ENCODE data around the gene HECTD4. TPM values are rescaled to one million over a fixed set of nuclear protein-coding genes. Genes with fewer than 3 reads are reported as not detected.

HECTD4 gene
- polyA plus RNA-seq, 1 donor, result 38.1 TPM

GRCh38 chr12:112380663-112381405 is 1.4 kb downstream of the HECTD4 start:
- Histone ChIP-seq H3K4me3 (ENCODE audit: low read length) (peak overlapping the region; percentile 62), H3K36me3 (ENCODE audit: control insufficient read depth, insufficient read depth, low read length) (no peaks in the 10 kb centered on the region), H3K4me1 (ENCODE audit: control insufficient read depth, insufficient read depth, low read length) (no peaks in the 10 kb centered on the region), H3K27ac (ENCODE audit: low read length) (no peak overlapping the region), H3K9me3 (ENCODE audit: control insufficient read depth, low read depth, low read length) (no peaks in the 10 kb centered on the region), H3K27me3 (ENCODE audit: control insufficient read depth, insufficient read depth, low read length) (no peaks in the 10 kb centered on the region)
- peak in 1 of 2 donors; percentile 25 for DNase-seq
- WGBS (ENCODE audit: insufficient coverage, low lambda C conversion rate), result 0% methylated on average over 2 of the region's 34 CpGs

- WGBS (ENCODE audit: insufficient coverage, low lambda C conversion rate), result no CpG with 5 or more reads among the region's 5 CpGs
- no peaks in the 10 kb centered on the region for H3K9me3 ChIP-seq (ENCODE audit: control insufficient read depth, low read depth, low read length)
- no peak overlapping the region for H3K27ac ChIP-seq (ENCODE audit: low read length)
- DNase-seq, result no peak
- H3K27me3 ChIP-seq (ENCODE audit: control insufficient read depth, insufficient read depth, low read length), result no peaks in the 10 kb centered on the region
- no peaks in the 10 kb centered on the region for H3K4me1 ChIP-seq (ENCODE audit: control insufficient read depth, insufficient read depth, low read length)
- no peak overlapping the region for H3K4me3 ChIP-seq (ENCODE audit: low read length)
- H3K36me3 ChIP-seq (ENCODE audit: control insufficient read depth, insufficient read depth, low read length), result no peaks in the 10 kb centered on the region
Measured at GRCh38 chr12:112375105-112375504, 7.1 kb downstream of the HECTD4 start.

GRCh38 chr12:112374166-112374740 is 8.0 kb downstream of the HECTD4 start:
- H3K27ac ChIP-seq (ENCODE audit: low read length), result no peak overlapping the region
- no peaks in the 10 kb centered on the region for H3K9me3 ChIP-seq (ENCODE audit: control insufficient read depth, low read depth, low read length)
- H3K4me3 ChIP-seq (ENCODE audit: low read length), result no peak overlapping the region
- no peak for DNase-seq
- no peaks in the 10 kb centered on the region for H3K27me3 ChIP-seq (ENCODE audit: control insufficient read depth, insufficient read depth, low read length)
- no peaks in the 10 kb centered on the region for H3K4me1 ChIP-seq (ENCODE audit: control insufficient read depth, insufficient read depth, low read length)
- H3K36me3 ChIP-seq (ENCODE audit: control insufficient read depth, insufficient read depth, low read length), result no peaks in the 10 kb centered on the region
- no CpG with 5 or more reads among the region's 3 CpGs for WGBS (ENCODE audit: insufficient coverage, low lambda C conversion rate)

GRCh38 chr12:112370868-112371510 is 11.2 kb downstream of the HECTD4 start:
- 100% methylated on average over 1 of the region's 8 CpGs for WGBS (ENCODE audit: insufficient coverage, low lambda C conversion rate)
- Histone ChIP-seq H3K27me3 (ENCODE audit: control insufficient read depth, insufficient read depth, low read length) (no peaks in the 10 kb centered on the region), H3K9me3 (ENCODE audit: control insufficient read depth, low read depth, low read length) (no peaks in the 10 kb centered on the region), H3K4me1 (ENCODE audit: control insufficient read depth, insufficient read depth, low read length) (no peaks in the 10 kb centered on the region), H3K36me3 (ENCODE audit: control insufficient read depth, insufficient read depth, low read length) (no peaks in the 10 kb centered on the region), H3K27ac (ENCODE audit: low read length) (no peak overlapping the region), H3K4me3 (ENCODE audit: low read length) (no peak overlapping the region)
- DNase-seq, result no peak

GRCh38 chr12:112370199-112370598 is 12.0 kb downstream of the HECTD4 start:
- Histone ChIP-seq H3K9me3 (ENCODE audit: control insufficient read depth, low read depth, low read length) (no peaks in the 10 kb centered on the region), H3K4me1 (ENCODE audit: control insufficient read depth, insufficient read depth, low read length) (no peaks in the 10 kb centered on the region), H3K36me3 (ENCODE audit: control insufficient read depth, insufficient read depth, low read length) (no peaks in the 10 kb centered on the region), H3K4me3 (ENCODE audit: low read length) (no peak overlapping the region), H3K27me3 (ENCODE audit: control insufficient read depth, insufficient read depth, low read length) (no peaks in the 10 kb centered on the region), H3K27ac (ENCODE audit: low read length) (no peak overlapping the region)
- WGBS (ENCODE audit: insufficient coverage, low lambda C conversion rate), result 71% methylated on average over 1 of the region's 1 CpG
- no peak for DNase-seq

- Histone ChIP-seq H3K4me3 (ENCODE audit: low read length) (no peak overlapping the region), H3K4me1 (ENCODE audit: control insufficient read depth, insufficient read depth, low read length) (no peaks in the 10 kb centered on the region), H3K9me3 (ENCODE audit: control insufficient read depth, low read depth, low read length) (no peaks in the 10 kb centered on the region), H3K27ac (ENCODE audit: low read length) (no peak overlapping the region), H3K27me3 (ENCODE audit: control insufficient read depth, insufficient read depth, low read length) (no peaks in the 10 kb centered on the region), H3K36me3 (ENCODE audit: control insufficient read depth, insufficient read depth, low read length) (no peaks in the 10 kb centered on the region)
- no peak for DNase-seq
- WGBS (ENCODE audit: insufficient coverage, low lambda C conversion rate), result no CpG with 5 or more reads among the region's 6 CpGs
Measured at GRCh38 chr12:112368856-112369255, 13.4 kb downstream of the HECTD4 start.

- H3K4me3 ChIP-seq (ENCODE audit: low read length), result no peak overlapping the region
- DNase-seq, result no peak
- no peaks in the 10 kb centered on the region for H3K36me3 ChIP-seq (ENCODE audit: control insufficient read depth, insufficient read depth, low read length)
- H3K27ac ChIP-seq (ENCODE audit: low read length), result no peak overlapping the region
- no peaks in the 10 kb centered on the region for H3K27me3 ChIP-seq (ENCODE audit: control insufficient read depth, insufficient read depth, low read length)
- 84% methylated on average over 2 of the region's 3 CpGs for WGBS (ENCODE audit: insufficient coverage, low lambda C conversion rate)
- H3K4me1 ChIP-seq (ENCODE audit: control insufficient read depth, insufficient read depth, low read length), result no peaks in the 10 kb centered on the region
- no peaks in the 10 kb centered on the region for H3K9me3 ChIP-seq (ENCODE audit: control insufficient read depth, low read depth, low read length)
Measured at GRCh38 chr12:112367965-112368364, 14.3 kb downstream of the HECTD4 start.

- no peak overlapping the region for H3K27ac ChIP-seq (ENCODE audit: low read length)
- no peaks in the 10 kb centered on the region for H3K4me1 ChIP-seq (ENCODE audit: control insufficient read depth, insufficient read depth, low read length)
- no peaks in the 10 kb centered on the region for H3K27me3 ChIP-seq (ENCODE audit: control insufficient read depth, insufficient read depth, low read length)
- H3K36me3 ChIP-seq (ENCODE audit: control insufficient read depth, insufficient read depth, low read length), result no peaks in the 10 kb centered on the region
- H3K4me3 ChIP-seq (ENCODE audit: low read length), result no peak overlapping the region
- 92% methylated on average over 2 of the region's 3 CpGs for WGBS (ENCODE audit: insufficient coverage, low lambda C conversion rate)
- no peak for DNase-seq
- no peaks in the 10 kb centered on the region for H3K9me3 ChIP-seq (ENCODE audit: control insufficient read depth, low read depth, low read length)
Measured at GRCh38 chr12:112362310-112362709, 19.9 kb downstream of the HECTD4 start.

GRCh38 chr12:112361271-112361670 is 21.0 kb downstream of the HECTD4 start:
- 100% methylated on average over 1 of the region's 4 CpGs for WGBS (ENCODE audit: insufficient coverage, low lambda C conversion rate)

GRCh38 chr12:112359290-112359689 is 22.9 kb downstream of the HECTD4 start:
- WGBS (ENCODE audit: insufficient coverage, low lambda C conversion rate), result no CpG with 5 or more reads among the region's 4 CpGs

More at GRCh38 chr12:112361271-112361670, 21.0 kb downstream of the HECTD4 start:
- H3K4me3 ChIP-seq (ENCODE audit: low read length), result no peak overlapping the region
- H3K27ac ChIP-seq (ENCODE audit: low read length), result no peak overlapping the region
- H3K36me3 ChIP-seq (ENCODE audit: control insufficient read depth, insufficient read depth, low read length), result no peaks in the 10 kb centered on the region
- no peaks in the 10 kb centered on the region for H3K9me3 ChIP-seq (ENCODE audit: control insufficient read depth, low read depth, low read length)
- DNase-seq, result no peak
- H3K27me3 ChIP-seq (ENCODE audit: control insufficient read depth, insufficient read depth, low read length), result no peaks in the 10 kb centered on the region
- H3K4me1 ChIP-seq (ENCODE audit: control insufficient read depth, insufficient read depth, low read length), result no peaks in the 10 kb centered on the region

More at GRCh38 chr12:112359290-112359689, 22.9 kb downstream of the HECTD4 start:
- no peak for DNase-seq
- no peaks in the 10 kb centered on the region for H3K9me3 ChIP-seq (ENCODE audit: control insufficient read depth, low read depth, low read length)
- no peaks in the 10 kb centered on the region for H3K36me3 ChIP-seq (ENCODE audit: control insufficient read depth, insufficient read depth, low read length)
- H3K4me3 ChIP-seq (ENCODE audit: low read length), result no peak overlapping the region
- no peaks in the 10 kb centered on the region for H3K27me3 ChIP-seq (ENCODE audit: control insufficient read depth, insufficient read depth, low read length)
- H3K4me1 ChIP-seq (ENCODE audit: control insufficient read depth, insufficient read depth, low read length), result no peaks in the 10 kb centered on the region
- H3K27ac ChIP-seq (ENCODE audit: low read length), result no peak overlapping the region
